GM19043 (cell line): ENCODE results near the gene FZD10.

Source experiments
- ATAC-seq: cut with Tn5 transposase; IDR thresholded peaks from one replicate; pipeline ENCODE4 v1.9.1; 2021; ENCODE audit warnings: low read depth; ENCODE audit not compliant: unreplicated experiment

The FZD10 gene

GRCh38 chr12:130131025-130131424 lies 31.2 kb upstream of the FZD10 start:
- no peak for ATAC-seq

DNA sequence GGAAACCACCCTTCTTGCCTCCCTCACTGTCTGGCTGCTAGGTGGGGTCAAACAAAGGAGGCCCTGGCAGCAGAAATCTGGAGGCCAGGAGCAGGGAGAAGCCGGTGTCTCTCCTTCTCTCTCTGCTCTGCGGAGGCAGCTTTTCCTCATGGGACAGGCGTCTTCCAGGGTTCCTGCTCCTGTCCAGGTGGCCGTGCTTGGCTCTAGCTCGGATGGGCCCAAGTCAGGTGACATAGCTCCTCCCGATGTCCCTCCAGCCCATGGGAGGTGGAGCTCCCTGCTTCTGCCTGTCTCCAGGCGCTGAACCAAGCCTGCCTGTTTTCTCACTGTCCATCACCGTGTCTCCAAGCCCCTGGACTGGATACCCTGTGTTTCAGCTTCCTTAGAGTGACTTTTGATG lies 30.5 kb upstream of the FZD10 start:
- ATAC-seq = no peak

GRCh38 chr12:130132831-130133511 lies 29.3 kb upstream of the FZD10 start:
- no peak for ATAC-seq

- ATAC-seq = no peak
These were observed 28.3 kb upstream of the FZD10 start for GRCh38 chr12:130133851-130134562.

- ATAC-seq = no peak
These were observed 27.7 kb upstream of the FZD10 start for GRCh38 chr12:130134563-130134915.

DNA sequence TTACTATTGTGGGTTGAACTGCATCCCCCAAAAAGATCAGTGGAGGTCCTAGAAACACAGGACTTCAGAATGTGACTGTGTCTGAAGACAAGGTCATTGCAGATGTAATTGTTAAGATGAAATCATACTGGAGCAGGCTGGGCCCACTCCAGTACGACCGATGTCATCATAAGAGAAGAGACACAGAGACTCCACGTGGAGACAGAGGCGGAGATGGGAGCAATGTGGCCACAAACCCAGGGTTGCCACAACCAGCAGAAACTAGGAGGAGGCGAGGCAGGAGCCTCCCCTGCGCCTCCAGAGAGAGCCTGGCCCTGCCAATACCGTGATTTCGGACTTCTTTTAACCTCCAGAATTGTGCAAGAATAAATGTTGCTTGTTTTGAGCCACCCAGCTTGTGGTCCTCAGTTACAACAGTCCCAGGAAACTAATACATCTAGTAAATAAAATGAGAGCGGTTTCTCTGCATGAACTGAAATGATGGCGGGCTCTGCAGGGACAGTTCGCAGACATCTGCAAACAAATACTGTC lies 25.7 kb upstream of the FZD10 start:
- no peak for ATAC-seq

- ATAC-seq = no peak
These were observed 24.9 kb upstream of the FZD10 start for GRCh38 chr12:130137040-130138018.

DNA sequence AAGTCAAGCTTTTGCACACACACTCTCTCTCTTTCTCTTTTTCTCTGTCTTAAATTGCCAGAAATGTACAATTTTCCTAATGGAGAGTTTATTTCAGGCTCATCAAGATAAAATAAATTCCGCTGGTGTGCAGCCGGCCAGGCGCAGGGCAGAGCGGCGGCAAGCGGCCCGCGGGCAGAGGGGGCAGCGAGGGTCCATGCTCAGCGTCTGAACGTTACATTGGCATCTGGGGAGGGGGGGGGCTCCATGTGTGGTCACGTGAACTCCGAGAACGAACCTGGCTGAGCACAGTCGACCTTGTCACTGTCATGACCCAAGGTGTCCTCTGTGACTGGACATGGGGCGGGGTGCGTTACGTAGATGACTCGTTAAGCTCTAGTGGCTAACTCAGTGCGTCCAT lies 23.8 kb upstream of the FZD10 start:
- ATAC-seq = no peak

DNA sequence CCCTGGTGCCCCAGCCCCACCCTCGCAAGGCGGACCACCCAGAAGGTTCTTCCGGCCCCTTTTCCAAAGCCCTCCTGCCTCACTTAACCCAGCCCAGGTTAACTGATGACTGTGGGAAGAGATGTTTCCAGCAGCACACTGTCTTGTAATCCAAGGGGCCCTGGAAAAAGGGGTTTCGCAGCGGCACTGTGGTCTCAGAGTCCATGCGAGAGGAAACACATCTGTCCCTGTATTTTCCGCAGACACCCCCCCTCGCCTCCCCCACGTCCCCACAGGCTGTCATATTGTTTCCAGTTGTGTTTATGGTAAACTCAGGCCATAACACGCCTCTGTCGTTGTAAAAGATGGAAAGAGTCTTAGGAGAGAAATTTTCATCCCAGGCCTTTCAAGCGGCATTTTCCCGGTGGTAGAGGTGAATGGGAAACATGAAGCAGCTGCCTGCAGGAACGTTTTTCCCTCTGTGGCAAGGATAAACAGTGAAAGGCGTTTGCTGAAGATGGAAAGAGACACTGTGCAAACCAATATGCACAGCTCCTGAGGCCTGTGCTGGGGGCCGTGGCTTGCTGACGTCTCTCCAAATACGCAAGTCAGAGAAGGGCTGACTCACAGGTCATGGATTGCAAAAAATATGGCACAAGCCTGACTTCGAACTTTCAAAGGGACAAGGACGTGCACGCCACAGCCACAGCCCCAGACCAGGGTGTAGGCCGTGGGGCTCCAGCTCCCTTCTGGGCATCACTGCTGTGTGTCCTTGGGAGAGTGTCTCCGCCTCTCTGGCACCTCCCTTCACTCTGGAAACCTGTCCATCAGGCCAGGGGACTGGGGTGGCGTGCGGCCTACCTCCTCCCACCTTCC lies 22.5 kb upstream of the FZD10 start:
- ATAC-seq = no peak

DNA sequence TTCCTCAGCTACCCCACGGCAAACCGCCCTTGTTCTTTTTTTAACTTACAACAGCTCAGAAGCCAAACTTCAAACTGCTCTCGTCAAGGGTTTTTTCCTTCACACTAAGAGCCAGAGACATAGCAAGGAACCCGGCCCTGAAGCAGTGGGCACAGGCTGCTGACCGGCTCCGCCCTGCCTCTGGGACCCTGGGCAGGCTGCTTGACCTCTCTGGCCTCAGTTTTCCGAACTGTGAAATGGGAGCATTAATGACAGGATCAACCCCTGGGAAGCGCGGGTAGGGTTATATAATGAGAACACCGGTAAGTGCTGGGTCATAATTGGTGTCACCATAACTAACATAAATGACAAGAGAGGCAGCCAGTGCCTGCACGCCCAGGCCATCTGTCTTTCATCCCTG lies 21.2 kb upstream of the FZD10 start:
- no peak for ATAC-seq

- no peak for ATAC-seq
These were observed 20.2 kb upstream of the FZD10 start for GRCh38 chr12:130141901-130142683.

DNA sequence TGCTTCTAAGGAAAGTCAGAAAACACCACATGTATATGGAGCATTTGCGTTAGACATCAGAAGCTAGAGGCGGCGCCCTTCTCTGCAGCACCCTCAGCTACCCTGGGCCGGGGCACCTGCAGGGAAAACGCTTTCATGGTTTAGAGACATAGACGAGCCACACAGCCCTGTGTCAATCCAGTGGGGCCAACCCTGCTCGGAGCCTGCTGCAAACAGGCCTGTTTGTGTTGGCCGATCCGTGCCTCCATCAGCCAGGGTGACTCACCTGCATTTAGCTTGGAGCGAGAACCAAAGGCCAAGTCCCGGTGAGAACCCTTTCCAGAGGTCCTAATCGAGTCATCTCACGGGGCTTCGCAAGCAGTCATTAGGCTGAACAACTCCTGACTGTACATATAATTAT lies 19.5 kb upstream of the FZD10 start:
- ATAC-seq = no peak

- ATAC-seq = no peak
These were observed 19.1 kb upstream of the FZD10 start for GRCh38 chr12:130143136-130143535.

DNA sequence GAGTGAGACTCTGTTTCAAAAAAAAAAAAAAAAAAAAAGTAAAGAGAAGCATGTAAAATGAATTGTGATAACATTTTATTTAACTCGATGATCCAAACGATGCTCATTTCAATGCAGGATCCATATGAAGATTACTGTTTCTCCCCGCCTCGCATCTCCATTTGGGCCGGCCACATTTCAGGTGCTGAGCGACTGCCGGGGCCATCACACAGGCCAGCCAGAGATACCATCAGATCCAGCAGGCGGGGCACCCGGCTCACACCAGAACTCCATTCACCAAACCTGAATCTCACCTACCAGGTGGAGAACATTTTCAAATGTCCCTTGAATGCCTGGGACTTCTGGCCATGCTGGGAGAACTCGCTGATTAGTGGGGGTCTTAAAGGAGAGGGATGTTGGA lies 18.0 kb upstream of the FZD10 start:
- no peak for ATAC-seq

- ATAC-seq = no peak
These were observed 16.5 kb upstream of the FZD10 start for GRCh38 chr12:130145731-130146130.

- ATAC-seq = no peak
These were observed 15.9 kb upstream of the FZD10 start for GRCh38 chr12:130146176-130146931.

DNA sequence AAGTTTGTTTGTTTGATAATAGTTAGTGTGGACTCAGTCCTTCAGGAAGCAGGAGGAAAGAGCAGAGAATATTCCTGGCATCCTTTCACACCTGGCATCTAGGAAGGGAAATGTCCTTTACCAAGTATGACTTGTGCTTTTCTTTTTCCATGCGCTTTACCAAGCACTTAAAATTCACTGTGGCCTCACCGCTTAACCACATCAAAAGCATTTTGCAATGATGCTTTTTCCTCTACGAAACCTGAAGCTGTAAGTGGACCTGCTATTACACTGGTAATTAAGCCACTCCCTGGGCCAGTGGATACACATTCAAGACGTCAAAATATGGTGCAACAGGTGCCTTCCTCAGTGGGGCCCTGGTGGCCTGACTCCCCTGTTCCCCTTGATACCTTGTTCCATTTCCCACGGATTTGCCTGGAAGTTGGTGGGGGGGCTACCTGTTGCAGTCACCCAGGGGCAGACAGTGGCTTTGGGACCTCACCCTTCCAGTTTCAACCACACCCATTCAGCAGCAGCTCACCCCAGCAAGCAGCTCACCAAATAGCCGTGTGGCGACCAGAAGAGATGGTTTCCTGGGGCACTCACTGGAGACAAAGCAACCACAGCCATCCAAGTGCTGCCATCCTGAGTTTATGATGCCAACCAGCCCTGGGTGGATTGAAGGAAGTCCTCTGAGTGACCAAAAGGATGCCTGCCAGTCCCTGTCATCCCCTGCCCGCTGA lies 14.2 kb upstream of the FZD10 start:
- no peak for ATAC-seq

GRCh38 chr12:130151846-130152245 lies 10.4 kb upstream of the FZD10 start:
- ATAC-seq = no peak
